HepG2 (cell line): ENCODE results near the gene TBC1D22A. TPM values are rescaled to one million over a fixed set of nuclear protein-coding genes. Genes with fewer than 3 reads are reported as not detected.

Experiments used
- ATAC-seq: fragments of 200-7000 bp; cut with Tn5 transposase; 3 replicates; pipeline ENCODE4 v1.9.1; 2020; ENCODE audit warnings: mild to moderate bottlenecking, moderate library complexity
- BruUV-seq: library from RNA; stranded (reverse); fragments of 400-500 nt; replicated peaks from 2 replicates; lab custom pipeline; 2021; lab: Mats Ljungman, UMichigan
- CTCF ChIA-PET: fragments of 300-600 bp; formaldehyde crosslinking; extraction: SDS; loops from one replicate; lab custom pipeline; 2021; ENCODE audit warnings: low total read pairs, inconsistent platforms, low intra/inter-chr PET ratio; lab: Yijun Ruan, JAX
- POLR2A ChIA-PET: fragments of 350-600 bp; sonication (Branson Sonifier 250); formaldehyde crosslinking; loops from one replicate; lab custom pipeline; 2020; ENCODE audit warnings: antibody characterized with exemption, inconsistent platforms; lab: Yijun Ruan, JAX
- DNase-seq: peaks from one replicate; pipeline ENCODE4 v3.0.0-alpha.2; 2015; ENCODE audit warnings: low spot score
- FAIRE-seq: peaks from 3 replicates; lab custom pipeline; 2011; peaks lifted over from hg19 to GRCh38; lab: Jason Lieb, UNC
- H2AFZ ChIP-seq: one replicate; pipeline ENCODE4 v1.6.1; 2011; ENCODE audit warnings: low read length, inconsistent platforms
- H3K27ac ChIP-seq: fragments of 300-600 bp; 3 replicates; pipeline ENCODE4 v1.8.0; 2011; ENCODE audit warnings: mixed run types, mild to moderate bottlenecking, mixed read lengths, low read length, inconsistent platforms; ENCODE audit not compliant: insufficient read depth; ENCODE audit errors: extremely low read length
- H3K27me3 ChIP-seq, 2 experiments: fragments of 200-600 bp in 1 of 2; 2 replicates in 1 of 2; 3 replicates in 1 of 2; pipeline versions ENCODE4 v1.6.0 to v1.8.0; 2011; ENCODE audit warnings: low read length in 2 of 2, mild to moderate bottlenecking in 2 of 2, moderate library complexity in 2 of 2, inconsistent platforms in 1 of 2; ENCODE audit not compliant: insufficient read depth in 2 of 2, control insufficient read depth in 1 of 2
- H3K36me3 ChIP-seq, 2 experiments: fragments of 200-600 bp in 1 of 2; replicated peaks in 1 of 2; 2 replicates in 1 of 2; 3 replicates in 1 of 2; pipeline versions ENCODE4 v1.5.1 to v1.8.0; 2011; ENCODE audit warnings: low read length in 2 of 2, inconsistent platforms in 1 of 2; ENCODE audit not compliant: insufficient read depth in 2 of 2, control insufficient read depth in 1 of 2
- H3K4me1 ChIP-seq: 2 replicates; pipeline ENCODE4 v1.5.1; 2012; ENCODE audit warnings: low read length, inconsistent platforms; ENCODE audit not compliant: insufficient read depth
- H3K4me2 ChIP-seq: 2 replicates; pipeline ENCODE4 v1.6.0; 2011; ENCODE audit warnings: low read depth, low read length, inconsistent platforms
- H3K4me3 ChIP-seq, 3 experiments: fragments of 200-600 bp in 1 of 3; sonication (generic), shearing (Covaris generic) in 1 of 3; replicated peaks in 1 of 3; 2 replicates each; pipeline ENCODE4 v1.5.1; 2011 to 2016; ENCODE audit warnings: low read length in 3 of 3, inconsistent platforms in 2 of 3, low read depth in 2 of 3, mild to moderate bottlenecking in 2 of 3, control low read depth in 1 of 3, mixed read lengths in 1 of 3; ENCODE audit not compliant: insufficient read depth in 1 of 3
- H3K79me2 ChIP-seq: one replicate; pipeline ENCODE4 v1.6.1; 2011; ENCODE audit warnings: low read length, inconsistent platforms; ENCODE audit not compliant: insufficient read depth
- H3K9ac ChIP-seq: 2 replicates; pipeline ENCODE4 v1.6.0; 2011; ENCODE audit warnings: mild to moderate bottlenecking, low read depth, low read length, inconsistent platforms; ENCODE audit not compliant: insufficient read depth
- H3K9me3 ChIP-seq: 2 replicates; pipeline ENCODE4 v1.5.1; 2012; ENCODE audit warnings: mild to moderate bottlenecking, low read length
- H4K20me1 ChIP-seq: 2 replicates; pipeline ENCODE4 v1.6.0; 2011; ENCODE audit warnings: inconsistent platforms, mild to moderate bottlenecking, low read length, moderate library complexity; ENCODE audit not compliant: insufficient read depth
- CBFB ChIP-seq: sonication (generic); formaldehyde crosslinking; IDR thresholded peaks from 2 replicates; pipeline ENCODE4 v1.4.0; 2020; ENCODE audit warnings: missing genetic modification reagents
- E2F2 ChIP-seq: sonication (generic); formaldehyde crosslinking; IDR thresholded peaks from 2 replicates; pipeline ENCODE4 v1.4.0; 2020; ENCODE audit warnings: missing genetic modification reagents, borderline replicate concordance
- FOXJ3 ChIP-seq: sonication (generic); formaldehyde crosslinking; IDR thresholded peaks from 2 replicates; pipeline ENCODE4 v1.4.0; 2020; ENCODE audit warnings: missing genetic modification reagents, mild to moderate bottlenecking, borderline replicate concordance
- FOXP4 ChIP-seq: sonication (generic); formaldehyde crosslinking; IDR thresholded peaks from 2 replicates; pipeline ENCODE4 v1.4.0; 2020; ENCODE audit warnings: missing genetic modification reagents
- MED1 ChIP-seq: sonication (generic); formaldehyde crosslinking; IDR thresholded peaks from 2 replicates; pipeline ENCODE4 v1.4.0; 2020; ENCODE audit warnings: missing genetic modification reagents
- NFE2L1 ChIP-seq: sonication (generic); formaldehyde crosslinking; IDR thresholded peaks from 2 replicates; pipeline ENCODE4 v1.4.0; 2020; ENCODE audit warnings: missing genetic modification reagents, mild to moderate bottlenecking, borderline replicate concordance
- PHF8 ChIP-seq: sonication (generic); formaldehyde crosslinking; IDR thresholded peaks from 2 replicates; pipeline ENCODE4 v1.5.0; 2020; ENCODE audit warnings: missing genetic modification reagents
- POLR2G ChIP-seq: fragments of 200-400 bp; formaldehyde crosslinking; IDR thresholded peaks from 2 replicates; pipeline ENCODE4 v1.6.1; 2018; ENCODE audit warnings: mild to moderate bottlenecking, low read depth, low read length, moderate library complexity
- RARA ChIP-seq: IDR thresholded peaks from 2 replicates; pipeline ENCODE4 v1.6.1; 2016; ENCODE audit warnings: missing genetic modification reagents, missing compliant biosample characterization
- SKI ChIP-seq: fragments of 450-650 bp; IDR thresholded peaks from one replicate; pipeline ENCODE4 v1.6.1; 2018; ENCODE audit warnings: mild to moderate bottlenecking; ENCODE audit not compliant: partially characterized antibody
- SNAPC4 ChIP-seq: sonication (generic); formaldehyde crosslinking; IDR thresholded peaks from 2 replicates; pipeline ENCODE4 v1.4.0; 2020; ENCODE audit warnings: mild to moderate bottlenecking, missing genetic modification reagents
- ZBTB46 ChIP-seq: sonication (generic); formaldehyde crosslinking; IDR thresholded peaks from 2 replicates; pipeline ENCODE4 v1.4.0; 2020; ENCODE audit warnings: mild to moderate bottlenecking, missing genetic modification reagents, borderline replicate concordance
- ZNF773 ChIP-seq: sonication (generic); formaldehyde crosslinking; IDR thresholded peaks from 2 replicates; pipeline ENCODE4 v1.4.0; 2020; ENCODE audit warnings: missing genetic modification reagents, borderline replicate concordance
- ZNF816 ChIP-seq: sonication (generic); formaldehyde crosslinking; IDR thresholded peaks from 2 replicates; pipeline ENCODE4 v1.8.0; 2022; ENCODE audit warnings: missing genetic modification reagents, mild to moderate bottlenecking, borderline replicate concordance
- WGBS: methylation state at CpG from one replicate; pipeline ENCODE4 v1.1.6; 2017; ENCODE audit warnings: low lambda C conversion rate; 5-methylcytosine and 5-hydroxymethylcytosine counted together
- in situ Hi-C: cut with HindIII; loops from 2 replicates; pipeline ENCODE4 v1.10.0; 2017; ENCODE audit warnings: low pct_unique_long_range_greater_than_20kb; ENCODE audit not compliant: extremely low pct_ligation_motif_present
- intact Hi-C: fragments of 100-400 bp; cut with micrococcal nuclease; formaldehyde crosslinking; loops from one replicate; pipeline ENCODE4 v1.10.0; 2022; ENCODE audit not compliant: unreplicated experiment
- polyA plus RNA-seq, 8 experiments: library from polyadenylated mRNA; depleted of rRNA in 3 of 8; stranded (reverse) in 7 of 8; unstranded in 1 of 8; fragments of >200 nt; fragmentation: Illumina TruSeq in 4 of 8; extraction: Trizol in 4 of 8; gene quantifications; 2 replicates each; pipeline versions ENCODE4 v1.2.1 to v1.2.3, GENCODE V29; 2011 to 2016; ENCODE audit warnings: low read depth in 4 of 8, missing spikeins in 1 of 8, mixed read lengths in 1 of 8; ENCODE audit not compliant: insufficient read depth in 1 of 8
- total RNA-seq, 5 experiments: library from RNA; depleted of rRNA; stranded (reverse); fragments of >200 nt; fragmentation: Illumina TruSeq; extraction: Trizol; gene quantifications; 2 replicates each; pipeline ENCODE4 v1.2.3, GENCODE V29; 2016; ENCODE audit warnings: low read depth in 1 of 5

TBC1D22A gene
- total and polyA plus RNA-seq, 2 of the 13 experiments (the other 11 are each of a cell fraction or from before 2014, with no cell fraction given) = 17.3 to 18.0 TPM

- no peak for TF ChIP-seq POLR2G
Observed at GRCh38 chr22:47150426-47150825, 388.0 kb downstream of the TBC1D22A start (continued).

- ChIA-PET POLR2A (no interaction called here), CTCF (no interaction called here)
- no peak overlapping the region for H3K27ac ChIP-seq
- H3K9me3 ChIP-seq = no peaks in the 10 kb centered on the region
- H3K36me3 ChIP-seq = no peaks in the 10 kb centered on the region
- in situ Hi-C loops = no loop called here
- ATAC-seq (no peak), DNase-seq (no peak), FAIRE-seq (no peak)
- peaks cover 4% of the 10 kb centered on the region; the same call in 1 of the 2 replicates for H4K20me1 ChIP-seq
- H3K9ac ChIP-seq = no peak overlapping the region
- WGBS = 97% methylated on average over 19 of the region's 19 CpGs
- H3K4me3 ChIP-seq = no peak overlapping the region
- no peaks in the 10 kb centered on the region for H3K27me3 ChIP-seq
- intact Hi-C loops = no loop called here
- no peak overlapping the region for H2AFZ ChIP-seq
- H3K4me1 ChIP-seq = no peaks in the 10 kb centered on the region
- H3K4me2 ChIP-seq = no peak overlapping the region
- BruUV-seq = no TSS peak
- H3K79me2 ChIP-seq = no peaks in the 10 kb centered on the region
- TF ChIP-seq SNAPC4 (CRISPR knock-in tag) = no peak
- no peak for TF ChIP-seq RARA
- no peak for TF ChIP-seq ZBTB46 (CRISPR knock-in tag)
- TF ChIP-seq MED1 = no peak
- TF ChIP-seq CBFB (CRISPR knock-in tag) = no peak
- TF ChIP-seq E2F2 (CRISPR knock-in tag) = no peak
- TF ChIP-seq NFE2L1 (CRISPR knock-in tag) = no peak
- TF ChIP-seq SKI = no peak
- no peak for TF ChIP-seq ZNF816
- no peak for TF ChIP-seq ZNF773 (CRISPR knock-in tag)
- TF ChIP-seq FOXJ3 (CRISPR knock-in tag) = no peak
- no peak for TF ChIP-seq FOXP4
- no peak for TF ChIP-seq PHF8 (CRISPR knock-in tag)
Observed at GRCh38 chr22:47151064-47151463, 388.6 kb downstream of the TBC1D22A start.
